GM19468 (cell line): ENCODE measurements around the gene GRIA1.

Experiments used
- ATAC-seq: cut with Tn5 transposase; IDR thresholded peaks from one replicate; pipeline ENCODE4 v1.9.1; 2021; ENCODE audit warnings: mild to moderate bottlenecking, moderate library complexity, moderate number of reproducible peaks; ENCODE audit not compliant: unreplicated experiment; ENCODE audit errors: extremely low read depth

GRIA1 gene

GRCh38 chr5:153636670-153637451 is 146.4 kb downstream of the GRIA1 start:
- no peak for ATAC-seq

GRCh38 chr5:153640293-153640692 is 149.8 kb downstream of the GRIA1 start:
- no peak for ATAC-seq

GRCh38 chr5:153641183-153641688 is 150.8 kb downstream of the GRIA1 start:
- ATAC-seq = no peak

- ATAC-seq = no peak
Measured at GRCh38 chr5:153654504-153655200, 164.2 kb downstream of the GRIA1 start.

- no peak for ATAC-seq
Measured at GRCh38 chr5:153655201-153655510, 164.7 kb downstream of the GRIA1 start.

GRCh38 chr5:153658149-153658548 is 167.7 kb downstream of the GRIA1 start:
- no peak for ATAC-seq

- ATAC-seq = no peak
Measured at GRCh38 chr5:153658606-153659005, 168.1 kb downstream of the GRIA1 start.

GRCh38 chr5:153659039-153659736 is 168.7 kb downstream of the GRIA1 start:
- ATAC-seq = no peak

- no peak for ATAC-seq
Measured at GRCh38 chr5:153660919-153661318, 170.4 kb downstream of the GRIA1 start.

- ATAC-seq = no peak
Measured at GRCh38 chr5:153661897-153662296, 171.4 kb downstream of the GRIA1 start.

- no peak for ATAC-seq
Measured at GRCh38 chr5:153670101-153670500, 179.6 kb downstream of the GRIA1 start.

- no peak for ATAC-seq
Measured at GRCh38 chr5:153671653-153672346, 181.3 kb downstream of the GRIA1 start.

- ATAC-seq = no peak
Measured at GRCh38 chr5:153672347-153673090, 182.0 kb downstream of the GRIA1 start.

- no peak for ATAC-seq
Measured at GRCh38 chr5:153674356-153674755, 183.9 kb downstream of the GRIA1 start.

- no peak for ATAC-seq
Measured at GRCh38 chr5:153676406-153676805, 185.9 kb downstream of the GRIA1 start.

- no peak for ATAC-seq
Measured at GRCh38 chr5:153676821-153677220, 186.4 kb downstream of the GRIA1 start.

GRCh38 chr5:153678617-153679329 is 188.3 kb downstream of the GRIA1 start:
- no peak for ATAC-seq

- ATAC-seq = no peak
Measured at GRCh38 chr5:153690236-153690635, 199.8 kb downstream of the GRIA1 start.

GRCh38 chr5:153696256-153696655 is 205.8 kb downstream of the GRIA1 start:
- no peak for ATAC-seq
